HL-60 (cell line): ENCODE measurements around the gene PRRC2C.

ENCODE experiments used
- CTCF ChIP-seq: IDR thresholded peaks from one replicate; pipeline ENCODE4 v1.5.1; 2011; ENCODE audit warnings: low read length, control low read depth, inconsistent platforms; ENCODE audit not compliant: insufficient read depth
- POLR2AphosphoS5 ChIP-seq: IDR thresholded peaks from 2 replicates; pipeline ENCODE4 v1.6.1; 2012; ENCODE audit warnings: low read depth

DNA sequence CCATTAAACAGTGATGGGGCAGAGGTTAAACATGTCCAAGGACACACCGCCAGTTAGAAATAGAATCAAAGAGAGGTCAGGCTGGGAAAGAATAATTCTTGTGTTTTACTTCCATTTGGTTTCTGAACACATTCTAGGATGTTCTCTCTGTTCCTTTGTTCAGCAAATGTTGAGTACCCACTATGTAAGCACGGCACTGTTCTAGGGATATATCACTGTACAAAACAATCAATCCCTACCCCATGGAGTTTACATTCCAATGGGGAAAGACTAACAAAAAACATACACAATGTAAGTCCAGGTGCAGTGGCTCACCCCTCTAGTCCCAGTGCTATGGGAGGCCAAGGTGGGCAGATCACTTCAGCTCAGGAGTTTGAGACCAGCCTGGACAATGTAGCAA is 142.9 kb downstream of the PRRC2C start:
- no peak for TF ChIP-seq CTCF
- no peak for TF ChIP-seq POLR2AphosphoS5
